ENCODE measurements around the gene STAT5A. TPM values are rescaled to one million over a fixed set of nuclear protein-coding genes. Genes with fewer than 3 reads are reported as not detected.
A peak's percentile ranks its signal among the peaks of the same experiment; 100 is the strongest.

STAT5A gene
- total and polyA plus RNA-seq, 9 of the 15 experiments (the other 6 are each of a cell fraction or from before 2014, with no cell fraction given) = 79.9 to 415 (median 196) TPM

- TF ChIP-seq GTF3C2 (IDR thresholded peaks at IDR 0.05; ENCODE audit: borderline replicate concordance, extremely low read depth, insufficient read length) (no peak), REST (IDR thresholded peaks at IDR 0.05; ENCODE audit: borderline replicate concordance) (peak; percentile 97), REST (CRISPR knock-in tag; IDR thresholded peaks at IDR 0.05; ENCODE audit: low read depth) (no peak), NFIC (IDR thresholded peaks at IDR 0.05) (no peak), MCM3 (IDR thresholded peaks at IDR 0.05) (no peak), SRF (CRISPR knock-in tag; IDR thresholded peaks at IDR 0.05) (peak in 1 of 2 experiments; percentile 45; a peak in 1 of 4 replicates), NELFE (IDR thresholded peaks at IDR 0.05; ENCODE audit: insufficient read depth, insufficient read length) (no peak), ERF (CRISPR knock-in tag; IDR thresholded peaks at IDR 0.05) (no peak), ARID2 (IDR thresholded peaks at IDR 0.05) (peak; percentile 96)
- TF ChIP-seq, protein P1, sequence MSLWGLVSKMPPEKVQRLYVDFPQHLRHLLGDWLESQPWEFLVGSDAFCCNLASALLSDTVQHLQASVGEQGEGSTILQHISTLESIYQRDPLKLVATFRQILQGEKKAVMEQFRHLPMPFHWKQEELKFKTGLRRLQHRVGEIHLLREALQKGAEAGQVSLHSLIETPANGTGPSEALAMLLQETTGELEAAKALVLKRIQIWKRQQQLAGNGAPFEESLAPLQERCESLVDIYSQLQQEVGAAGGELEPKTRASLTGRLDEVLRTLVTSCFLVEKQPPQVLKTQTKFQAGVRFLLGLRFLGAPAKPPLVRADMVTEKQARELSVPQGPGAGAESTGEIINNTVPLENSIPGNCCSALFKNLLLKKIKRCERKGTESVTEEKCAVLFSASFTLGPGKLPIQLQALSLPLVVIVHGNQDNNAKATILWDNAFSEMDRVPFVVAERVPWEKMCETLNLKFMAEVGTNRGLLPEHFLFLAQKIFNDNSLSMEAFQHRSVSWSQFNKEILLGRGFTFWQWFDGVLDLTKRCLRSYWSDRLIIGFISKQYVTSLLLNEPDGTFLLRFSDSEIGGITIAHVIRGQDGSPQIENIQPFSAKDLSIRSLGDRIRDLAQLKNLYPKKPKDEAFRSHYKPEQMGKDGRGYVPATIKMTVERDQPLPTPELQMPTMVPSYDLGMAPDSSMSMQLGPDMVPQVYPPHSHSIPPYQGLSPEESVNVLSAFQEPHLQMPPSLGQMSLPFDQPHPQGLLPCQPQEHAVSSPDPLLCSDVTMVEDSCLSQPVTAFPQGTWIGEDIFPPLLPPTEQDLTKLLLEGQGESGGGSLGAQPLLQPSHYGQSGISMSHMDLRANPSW (CRISPR knock-in tag; IDR thresholded peaks at IDR 0.05) = 0 out of 2 replicates have a peak, but pooled peaks have one; percentile 32
Observed at GRCh38 chr17:42322382-42323267, 34.3 kb downstream of the STAT5A start (continued).

Data from K562 (cell line).